Transverse colon (tissue), 4 donors: ENCODE measurements around the gene XPO6. TPM values are rescaled to one million over a fixed set of nuclear protein-coding genes. Genes with fewer than 3 reads are reported as not detected.

Experiments used
- DNase-seq: peaks from one replicate; pipeline ENCODE4 v3.0.0-alpha.2; 2019
- H3K27ac ChIP-seq, 4 donors: fragments of 200-600 bp; sonication (generic); 2 replicates each; pipeline ENCODE4 v1.5.1; 2016 to 2018; ENCODE audit warnings: inconsistent platforms in 4 of 4
- H3K27me3 ChIP-seq: fragments of 200-600 bp; sonication (generic); 2 replicates; pipeline ENCODE4 v1.5.1; 2017; ENCODE audit warnings: inconsistent platforms
- H3K36me3 ChIP-seq, 4 donors: fragments of 200-600 bp; sonication (generic); 2 replicates each; pipeline ENCODE4 v1.5.1; 2017 to 2019; ENCODE audit warnings: inconsistent platforms in 4 of 4
- H3K4me1 ChIP-seq, 4 donors: fragments of 200-600 bp; sonication (generic); 2 replicates each; pipeline ENCODE4 v1.5.1; 2017 to 2020; ENCODE audit warnings: inconsistent platforms in 4 of 4
- H3K4me3 ChIP-seq, 4 donors: fragments of 200-600 bp; sonication (generic); 1 replicate in 1 of 4; 2 replicates in 3 of 4; pipeline versions ENCODE4 v1.5.1 to v1.6.1; 2017 to 2019; ENCODE audit warnings: inconsistent platforms in 4 of 4
- H3K9me3 ChIP-seq, 2 donors: fragments of 200-600 bp; sonication (generic); 2 replicates each; pipeline ENCODE4 v1.5.1; 2017 to 2019; ENCODE audit warnings: inconsistent platforms in 2 of 2
- CTCF ChIP-seq, 5 experiments: fragments of 200-600 bp in 3 of 5; fragments of 450-650 bp in 2 of 5; sonication (generic) in 3 of 5; IDR thresholded peaks; 1 replicate in 2 of 5; 2 replicates in 3 of 5; pipeline ENCODE4 v1.5.1; 2016 to 2017; ENCODE audit warnings: antibody characterized with exemption in 5 of 5, inconsistent platforms in 3 of 5, mild to moderate bottlenecking in 2 of 5, moderate library complexity in 1 of 5
- EP300 ChIP-seq: sonication (generic); formaldehyde crosslinking; IDR thresholded peaks from one replicate; pipeline ENCODE4 v1.6.1; 2017; ENCODE audit warnings: antibody characterized with exemption, low read depth
- POLR2A ChIP-seq: fragments of 450-650 bp; IDR thresholded peaks from one replicate; pipeline ENCODE4 v1.6.1; 2016; ENCODE audit warnings: antibody characterized with exemption, mild to moderate bottlenecking, moderate library complexity
- POLR2AphosphoS5 ChIP-seq, 3 donors: sonication (generic); formaldehyde crosslinking; IDR thresholded peaks; one replicate each; pipeline ENCODE4 v1.6.1; 2016; ENCODE audit warnings: antibody characterized with exemption in 3 of 3
- WGBS, 2 donors: methylation state at CpG; one replicate each; pipeline ENCODE4 v1.1.5; 2018; ENCODE audit warnings: low coverage in 1 of 2; 5-methylcytosine and 5-hydroxymethylcytosine counted together
- in situ Hi-C, 4 donors: fragments of 200-750 bp; cut with MboI; loops; one replicate each; pipeline versions ENCODE4 v1.15.0 to v1.15.1; 2017; ENCODE audit warnings: low sequenced_read_pairs in 3 of 4, low pct_ligation_motif_present in 1 of 4, low pct_unique_long_range_greater_than_20kb in 1 of 4
- intact Hi-C: fragments of 100-400 bp; cut with DNase I; formaldehyde crosslinking; loops from one replicate; pipeline ENCODE4 v1.15.1; 2023; ENCODE audit warnings: low total_unique reads
- total RNA-seq, 4 donors: library from RNA; depleted of rRNA; stranded (reverse); fragments of >200 nt; gene quantifications; one replicate each; pipeline ENCODE4 v1.1.0, GENCODE V29; 2016

XPO6 gene
- total RNA-seq, 4 donors from 2014 or later: 140 to 254 (median 204) TPM

DNA sequence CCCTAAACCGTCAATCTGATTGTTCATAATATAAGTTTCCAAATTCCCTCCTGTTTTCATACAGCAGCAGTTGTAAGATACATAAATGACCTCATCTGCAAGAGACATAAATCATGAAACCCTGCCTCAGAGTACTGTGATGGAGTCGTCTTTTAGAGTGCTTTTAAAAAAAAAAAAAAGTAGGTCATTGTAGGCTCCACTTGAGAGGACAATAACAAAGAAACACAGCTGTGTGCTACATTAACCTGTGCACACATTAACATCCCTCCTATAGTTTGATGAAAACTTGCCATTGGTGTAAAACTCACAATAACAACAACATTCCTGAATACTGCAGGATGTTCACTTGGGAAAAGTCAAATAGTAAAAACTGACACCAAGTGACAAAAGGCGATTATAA lies 56.5 kb downstream of the XPO6 start:
- Histone ChIP-seq H3K36me3 (peaks cover 0 to 26% (median 7%) of the 10 kb centered on the region in 4 donors), H3K4me1 (peaks cover 0 to 11% (median 3%) of the 10 kb centered on the region in 4 donors), H3K4me3 (no peak overlapping the region), H3K27ac (no peak overlapping the region), H3K9me3 (no peaks in the 10 kb centered on the region), H3K27me3 (no peaks in the 10 kb centered on the region)
- intact Hi-C loops: no loop called here
- in situ Hi-C loops: no loop called here
- WGBS, 2 donors: 59 to 64% methylated on average over 3 of the region's 3 CpGs
- TF ChIP-seq CTCF (IDR thresholded peaks at IDR 0.05): no peak
- no peak for TF ChIP-seq POLR2A
- no peak for TF ChIP-seq POLR2AphosphoS5 (IDR thresholded peaks at IDR 0.05)
- TF ChIP-seq EP300: no peak
- DNase-seq: no peak

- no peak overlapping the region for H3K27ac ChIP-seq
- no peak overlapping the region for H3K4me3 ChIP-seq
- no peaks in the 10 kb centered on the region for H3K27me3 ChIP-seq
- H3K36me3 ChIP-seq: peaks cover 0 to 48% (median 10%) of the 10 kb centered on the region in 4 donors
- TF ChIP-seq EP300 (no peak), CTCF (IDR thresholded peaks at IDR 0.05) (no peak), POLR2AphosphoS5 (IDR thresholded peaks at IDR 0.05) (no peak), POLR2A (no peak)
- no peaks in the 10 kb centered on the region for H3K4me1 ChIP-seq
- in situ Hi-C loops: no loop called here
- no peak for DNase-seq
- WGBS, 2 donors: 74% methylated on average over 6 to 7 of the region's 7 CpGs
- H3K9me3 ChIP-seq: no peaks in the 10 kb centered on the region
- intact Hi-C loops: no loop called here
Observed at GRCh38 chr16:28151180-28151579, 60.6 kb downstream of the XPO6 start.

GRCh38 chr16:28149011-28149888 lies 62.5 kb downstream of the XPO6 start:
- H3K9me3 ChIP-seq: no peaks in the 10 kb centered on the region
- no peaks in the 10 kb centered on the region for H3K27me3 ChIP-seq
- peaks cover 0 to 48% (median 8%) of the 10 kb centered on the region in 4 donors for H3K36me3 ChIP-seq
- no peak for TF ChIP-seq CTCF (IDR thresholded peaks at IDR 0.05)
- no peak for TF ChIP-seq POLR2AphosphoS5 (IDR thresholded peaks at IDR 0.05)
- TF ChIP-seq EP300: no peak
- no peak for TF ChIP-seq POLR2A
- intact Hi-C loops (no loop called here), in situ Hi-C loops (no loop called here)
- 92 to 93% methylated on average over 10 to 12 of the region's 12 CpGs for WGBS, 2 donors
- H3K4me3 ChIP-seq: no peak overlapping the region
- H3K4me1 ChIP-seq: peaks cover 0 to 4% (median 0%) of the 10 kb centered on the region in 4 donors
- no peak for DNase-seq
- no peak overlapping the region for H3K27ac ChIP-seq

DNA sequence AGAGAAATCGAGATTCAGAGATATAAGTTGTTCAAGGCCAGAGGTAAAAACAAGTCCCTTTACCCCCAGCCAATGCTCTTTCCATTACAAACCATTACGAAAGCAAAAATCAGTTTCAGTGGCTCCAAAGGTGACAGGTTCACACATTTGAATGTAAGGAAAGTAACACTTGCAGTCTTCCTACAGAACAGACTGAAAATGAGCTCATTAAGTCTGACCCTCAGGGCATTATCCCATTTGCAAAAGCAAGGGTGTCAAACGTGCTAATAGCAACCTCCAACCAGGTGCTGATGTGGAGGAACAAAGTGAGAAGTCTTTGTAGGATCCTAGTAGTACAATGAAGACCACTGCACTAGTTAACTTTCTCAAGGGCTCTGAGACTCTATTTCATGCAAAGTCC lies 65.2 kb downstream of the XPO6 start:
- in situ Hi-C loops (no loop called here), intact Hi-C loops (no loop called here)

More for the DNA sequence above, 65.2 kb downstream of the XPO6 start:
- TF ChIP-seq POLR2A (no peak), POLR2AphosphoS5 (IDR thresholded peaks at IDR 0.05) (no peak), CTCF (IDR thresholded peaks at IDR 0.05) (no peak), EP300 (no peak)
- DNase-seq: no peak
- no peak overlapping the region for H3K27ac ChIP-seq
- H3K4me1 ChIP-seq: peaks cover 0 to 4% (median 1%) of the 10 kb centered on the region in 4 donors
- no peak overlapping the region for H3K4me3 ChIP-seq
- H3K27me3 ChIP-seq: no peaks in the 10 kb centered on the region
- no peaks in the 10 kb centered on the region for H3K9me3 ChIP-seq
- 88 to 100% methylated on average over 3 of the region's 3 CpGs for WGBS, 2 donors
- peaks cover 0 to 34% (median 5%) of the 10 kb centered on the region in 4 donors for H3K36me3 ChIP-seq
